ENCODE data around the gene POLA1. TPM values are rescaled to one million over a fixed set of nuclear protein-coding genes. Genes with fewer than 3 reads are reported as not detected.

The POLA1 gene
- total RNA-seq, 1 donor from 2014 or later: 17.8 TPM

DNA sequence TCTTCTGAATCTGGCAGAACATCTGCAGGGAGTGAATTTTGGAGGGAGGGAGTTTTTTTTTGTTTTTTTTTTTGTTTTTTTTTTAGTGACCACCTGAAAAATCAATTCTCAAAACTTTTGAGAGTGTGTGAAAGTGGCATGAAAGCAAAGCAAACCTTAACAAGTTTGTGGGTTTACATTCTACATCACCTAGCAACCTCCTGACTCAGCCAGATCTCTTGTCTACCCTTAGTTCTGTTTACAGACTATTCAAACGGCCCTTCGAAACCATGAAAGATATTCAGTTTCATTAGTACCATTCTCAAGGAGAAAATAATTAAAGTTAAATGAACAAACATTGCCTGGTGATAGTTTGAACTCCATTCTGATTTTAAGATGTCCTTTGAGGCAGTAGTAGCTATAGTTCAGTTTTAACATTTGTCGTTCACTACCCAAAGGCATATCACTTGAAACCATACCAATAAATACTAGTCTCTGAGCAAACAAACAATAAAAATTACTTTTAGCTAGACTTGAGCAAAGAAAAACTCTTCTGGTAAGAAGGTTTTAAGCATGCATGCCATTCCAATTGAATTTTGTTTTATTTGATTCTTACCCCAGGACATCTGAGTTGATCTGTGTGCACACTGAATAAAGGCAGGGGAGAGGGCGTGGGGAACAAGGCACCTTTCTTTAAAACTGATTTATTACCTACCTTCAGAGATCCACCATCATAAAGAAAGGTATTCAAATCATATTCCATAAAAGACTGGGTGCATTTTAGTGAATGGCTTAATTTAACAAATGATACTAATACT lies 184.3 kb downstream of the POLA1 start:
- no peak for DNase-seq (ENCODE audit: low read depth, low spot score)

DNA sequence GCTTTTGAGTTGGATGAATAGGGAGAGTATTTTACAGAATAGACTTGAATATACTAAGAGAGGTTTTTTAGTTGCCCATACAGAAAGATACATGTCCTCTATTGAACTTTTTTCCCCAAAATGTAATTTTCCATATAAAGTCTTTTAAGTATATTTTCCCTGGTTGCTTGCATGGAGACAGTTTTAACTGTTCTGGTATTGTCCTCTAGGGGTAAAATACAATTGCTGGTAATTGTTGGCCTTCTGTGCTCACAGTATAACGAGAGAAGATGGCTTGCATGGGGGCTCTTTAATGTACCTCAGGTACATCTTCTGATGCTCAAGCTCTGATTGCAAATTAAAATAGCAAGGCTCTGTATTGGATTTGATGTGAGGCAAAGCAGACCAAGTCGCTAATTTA lies 186.0 kb downstream of the POLA1 start:
- no peak for DNase-seq (ENCODE audit: low read depth, low spot score)

DNA sequence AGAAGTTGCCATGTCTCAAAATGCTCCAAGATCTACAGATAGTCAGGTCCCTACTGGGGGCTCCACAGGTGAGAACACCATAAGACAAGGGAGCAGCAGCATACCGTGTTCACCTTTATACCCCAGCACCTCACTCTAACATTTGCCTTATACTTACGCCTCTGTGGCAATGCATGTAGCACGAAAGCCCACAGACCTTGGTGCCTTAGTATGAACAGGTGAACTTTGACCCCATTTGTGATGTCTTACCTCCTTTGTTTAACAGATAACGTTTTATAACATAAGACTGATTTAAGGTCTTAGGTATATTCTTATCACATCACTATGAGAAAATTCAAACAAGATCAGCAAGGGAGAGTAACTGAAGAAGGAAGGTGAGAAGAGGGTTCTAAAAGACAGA lies 193.2 kb downstream of the POLA1 start:
- DNase-seq (ENCODE audit: low read depth, low spot score): no peak

DNA sequence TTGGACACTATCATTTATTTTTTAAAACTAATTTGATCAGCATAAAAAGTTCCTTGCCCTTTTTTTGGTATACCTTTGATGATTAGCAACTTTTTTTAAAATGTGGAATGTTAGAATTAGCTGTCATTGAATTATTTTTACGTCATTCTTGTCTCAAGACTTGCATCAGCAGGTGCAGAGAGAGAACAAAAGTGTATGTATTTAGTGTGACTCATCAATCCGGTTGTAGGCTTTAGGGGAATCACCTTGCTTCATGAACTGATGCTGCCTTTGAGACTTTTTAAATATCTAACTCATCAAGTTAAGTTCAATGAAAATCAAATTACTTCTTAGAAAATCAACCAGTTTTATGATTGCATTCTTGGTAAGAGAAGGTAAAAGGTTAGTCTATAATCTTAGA lies 197.0 kb downstream of the POLA1 start:
- DNase-seq (ENCODE audit: low read depth, low spot score): no peak

DNA sequence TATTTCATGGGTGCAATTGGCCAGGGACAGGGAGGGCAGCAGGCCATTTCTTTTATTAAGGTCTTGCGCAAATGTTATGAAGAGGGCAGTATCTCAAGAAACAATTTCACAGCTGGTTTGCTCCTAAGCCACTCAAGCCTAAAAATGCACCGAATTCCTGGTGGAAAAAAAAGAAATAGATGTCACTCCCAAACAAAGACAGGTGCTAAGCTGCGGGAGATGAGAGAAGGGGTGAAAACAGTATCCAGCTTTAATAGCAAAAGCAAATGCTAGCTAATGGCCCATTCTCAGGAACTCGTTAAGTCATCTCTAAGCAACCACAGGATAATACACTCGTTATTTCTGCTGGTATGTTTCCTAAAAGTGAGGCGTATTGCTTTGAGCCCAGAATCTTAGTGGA lies 205.7 kb downstream of the POLA1 start:
- DNase-seq (ENCODE audit: low read depth, low spot score): no peak

DNA sequence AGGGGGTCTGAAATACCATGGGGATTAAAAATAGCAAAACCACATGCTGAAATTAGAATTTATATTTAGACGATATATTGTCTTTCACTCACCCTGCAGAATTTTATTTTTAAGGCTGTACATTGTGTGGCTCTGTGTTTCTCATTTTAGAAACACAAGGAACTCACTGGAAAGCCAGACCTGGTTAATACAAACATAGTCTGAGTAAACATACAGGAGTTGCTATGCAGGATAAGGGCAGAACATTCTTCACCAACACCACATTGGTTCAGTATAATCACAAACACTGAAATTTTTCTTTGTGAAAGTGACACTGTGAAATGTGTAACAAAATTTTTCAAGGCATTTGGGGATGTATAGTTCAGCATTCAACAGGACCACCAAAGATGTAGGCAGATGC lies 206.5 kb downstream of the POLA1 start:
- DNase-seq (ENCODE audit: low read depth, low spot score): no peak

DNA sequence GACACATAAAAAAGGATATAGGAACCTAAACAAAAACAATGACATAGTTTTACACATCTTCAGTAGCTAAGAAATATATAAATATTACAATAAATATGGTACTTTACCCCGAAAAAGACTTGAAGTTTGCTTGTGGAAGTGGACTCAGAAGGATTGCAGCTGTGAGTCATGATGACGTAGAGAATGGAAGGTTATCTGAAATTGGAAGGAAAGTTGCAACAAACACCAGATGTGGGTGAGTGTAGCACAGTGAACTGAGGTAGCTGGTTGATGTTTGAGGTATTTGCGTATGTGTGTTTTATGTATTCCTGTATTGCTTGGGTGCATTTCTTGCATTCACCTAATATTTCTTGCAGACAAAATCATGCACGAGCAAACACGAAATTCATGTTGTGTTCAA lies 209.1 kb downstream of the POLA1 start:
- DNase-seq (ENCODE audit: low read depth, low spot score): no peak

DNA sequence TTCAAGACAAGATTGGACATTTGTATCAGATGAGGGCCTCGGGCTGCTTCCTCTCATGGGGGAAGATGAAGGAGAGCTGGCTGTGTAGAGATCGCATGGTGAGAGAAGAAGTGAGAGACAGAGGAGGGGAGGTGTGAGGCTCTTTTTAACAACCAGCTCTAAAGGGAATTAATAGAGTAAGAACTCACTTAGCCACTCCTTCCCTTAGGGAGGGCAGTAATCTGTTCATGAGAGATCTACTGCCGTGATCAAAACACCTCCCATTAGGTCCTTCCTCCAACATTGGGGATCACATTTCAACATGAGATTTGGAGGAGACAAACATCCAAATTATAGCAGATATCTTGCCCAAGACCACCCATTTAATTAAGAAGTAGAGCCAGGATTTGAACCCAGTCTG lies 225.0 kb downstream of the POLA1 start:
- DNase-seq (ENCODE audit: low read depth, low spot score): no peak

DNA sequence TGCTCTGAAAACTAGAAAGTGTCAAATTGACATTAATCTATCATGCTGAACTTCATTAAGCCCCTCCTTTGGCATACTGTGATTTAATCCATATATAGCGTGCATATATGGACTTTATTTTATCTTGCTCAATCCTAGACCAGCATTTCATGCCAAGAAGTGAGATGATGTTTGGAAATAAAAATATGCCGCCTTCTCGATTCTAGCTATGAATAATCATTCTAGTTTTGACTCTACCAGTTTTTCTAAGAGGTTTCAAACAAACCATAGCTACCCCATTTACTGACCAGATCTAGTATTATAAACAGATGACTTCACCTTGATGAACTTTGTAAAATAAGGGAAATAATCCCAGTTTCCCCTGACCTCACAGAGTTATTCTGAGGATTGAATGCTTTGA lies 227.1 kb downstream of the POLA1 start:
- DNase-seq (ENCODE audit: low read depth, low spot score): no peak

DNA sequence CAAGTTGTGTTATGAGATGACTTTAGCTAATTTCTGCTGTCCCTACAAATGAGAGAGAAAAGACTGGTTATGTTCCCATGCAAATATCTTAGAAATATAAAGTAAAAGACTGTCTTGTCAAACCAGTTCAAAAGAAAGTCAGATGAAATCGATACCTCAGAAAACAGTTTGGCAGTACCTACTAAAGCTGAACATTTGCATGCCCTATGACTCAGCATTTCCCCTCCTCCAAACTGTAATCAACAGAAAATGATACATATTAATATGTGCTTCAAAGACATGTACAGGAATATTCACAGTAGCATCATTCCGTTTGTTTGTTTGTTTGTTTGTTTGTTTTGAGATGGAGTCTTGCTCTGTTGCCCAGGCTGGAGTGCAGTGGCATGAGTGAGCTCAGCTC lies 231.7 kb downstream of the POLA1 start:
- no peak for DNase-seq (ENCODE audit: low read depth, low spot score)

DNA sequence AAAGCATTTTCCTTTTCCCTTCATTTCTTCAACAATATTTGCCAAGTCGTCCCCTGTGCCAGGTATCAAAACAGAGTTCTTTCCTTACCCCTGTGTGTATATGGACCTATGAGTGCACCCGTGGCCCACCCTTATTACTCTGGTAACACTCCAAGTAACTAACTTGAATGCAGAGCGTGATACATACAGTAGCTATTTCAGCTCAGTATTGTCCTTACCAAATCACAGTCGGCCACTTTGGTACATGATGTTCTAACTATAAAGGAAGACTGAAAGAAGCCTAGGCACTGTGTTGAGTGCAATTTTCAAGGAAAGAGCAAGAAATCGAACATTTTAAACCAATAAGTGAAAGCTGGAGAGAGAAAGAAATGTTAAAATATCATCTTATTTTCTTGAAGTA lies 233.7 kb downstream of the POLA1 start:
- DNase-seq (ENCODE audit: low read depth, low spot score): no peak

DNA sequence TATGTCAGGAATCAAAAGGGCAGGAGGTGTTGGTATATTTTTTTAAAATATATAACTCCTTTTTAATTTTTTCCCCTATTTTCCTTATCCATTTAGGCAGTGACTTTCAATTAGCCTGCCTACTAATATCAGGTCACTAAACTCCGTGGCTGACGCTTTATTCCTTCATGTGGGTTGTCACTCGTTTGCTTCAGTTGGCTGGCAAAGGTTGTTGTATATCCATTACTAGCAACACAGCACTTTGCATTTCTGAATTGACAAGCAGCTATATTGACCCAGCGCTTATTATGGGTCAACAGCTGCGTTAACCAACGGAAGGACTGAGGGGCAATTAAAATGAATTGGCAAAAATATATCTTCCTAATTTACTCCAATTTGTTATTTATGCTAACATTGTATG lies 234.4 kb downstream of the POLA1 start:
- DNase-seq (ENCODE audit: low read depth, low spot score): no peak

DNA sequence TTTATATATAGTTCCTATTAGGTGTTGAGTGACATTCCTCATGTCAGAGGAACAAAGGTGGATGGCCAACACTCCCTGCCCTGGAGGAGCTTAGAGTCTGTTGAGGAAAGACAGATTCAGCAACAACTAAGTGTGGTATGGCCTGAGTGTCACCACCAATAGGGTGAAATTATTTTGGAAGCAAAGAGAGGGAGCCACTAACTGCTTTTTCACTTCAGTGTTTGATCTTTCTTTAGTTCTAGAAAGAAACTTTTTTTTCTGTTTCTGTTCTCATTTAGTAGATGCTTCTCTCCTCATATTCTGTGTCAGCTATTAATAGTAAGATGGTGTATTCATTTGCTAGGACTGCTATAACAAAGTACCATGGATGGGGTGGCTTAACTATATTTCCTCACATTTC lies 240.6 kb downstream of the POLA1 start:
- no peak for DNase-seq (ENCODE audit: low read depth, low spot score)

DNA sequence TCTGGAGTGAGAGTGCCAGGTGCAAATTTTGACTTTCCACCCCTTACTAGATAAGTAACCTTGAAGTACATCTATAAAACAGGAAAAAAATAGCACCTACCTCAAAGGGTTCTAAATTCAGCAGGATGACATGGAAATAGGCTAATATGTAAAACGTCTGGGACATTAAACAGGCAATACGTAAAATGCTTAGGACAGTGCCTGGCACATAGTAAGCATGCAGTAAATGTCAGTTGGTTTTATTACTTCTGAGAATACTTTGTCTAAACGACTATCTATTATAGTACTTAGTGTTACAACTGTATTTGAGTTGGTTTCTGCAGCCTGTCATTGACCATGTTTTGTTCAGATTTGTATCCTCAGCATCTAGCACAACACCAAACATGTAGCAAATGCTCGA lies 251.3 kb downstream of the POLA1 start:
- no peak for DNase-seq (ENCODE audit: low read depth, low spot score)

DNA sequence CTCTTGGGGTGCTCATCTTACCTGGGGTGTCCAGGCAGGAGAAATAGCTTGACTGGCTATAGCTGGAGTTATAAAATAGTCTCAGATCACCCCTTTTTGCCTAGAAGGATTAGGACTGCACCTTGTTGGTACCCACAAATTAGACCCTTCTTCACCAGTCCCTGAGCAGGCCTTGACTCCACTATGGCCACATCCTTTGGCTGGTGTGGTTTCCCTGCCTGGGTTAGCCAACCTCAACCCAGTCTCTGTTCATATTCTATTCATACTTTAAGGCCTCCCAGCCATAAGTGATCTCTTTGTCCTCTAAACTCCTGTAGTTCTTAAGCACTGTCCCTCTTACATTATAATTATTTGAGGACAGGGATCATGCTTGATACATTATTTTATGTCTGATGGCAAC lies 252.7 kb downstream of the POLA1 start:
- DNase-seq (ENCODE audit: low read depth, low spot score): no peak

DNA sequence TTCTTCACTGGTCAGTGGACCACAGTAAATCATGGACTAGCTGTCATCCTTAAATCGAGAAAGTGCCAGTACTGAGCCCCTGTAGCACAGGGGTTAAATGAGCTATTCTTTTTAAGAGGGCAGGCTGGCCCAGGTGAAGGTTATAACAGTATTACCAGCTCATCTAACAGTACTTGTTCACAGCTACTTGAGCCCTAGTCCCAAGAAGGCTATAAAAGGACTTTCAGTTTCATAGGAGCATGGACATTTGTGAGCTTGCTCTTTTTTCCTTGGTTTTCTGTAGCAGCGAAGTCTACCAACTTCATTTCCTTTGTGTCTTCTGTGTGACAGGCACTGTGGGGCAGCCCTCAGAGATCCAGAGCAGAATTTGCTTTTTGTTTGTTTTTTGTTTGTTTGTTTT lies 261.0 kb downstream of the POLA1 start:
- no peak for DNase-seq (ENCODE audit: low read depth, low spot score)

DNA sequence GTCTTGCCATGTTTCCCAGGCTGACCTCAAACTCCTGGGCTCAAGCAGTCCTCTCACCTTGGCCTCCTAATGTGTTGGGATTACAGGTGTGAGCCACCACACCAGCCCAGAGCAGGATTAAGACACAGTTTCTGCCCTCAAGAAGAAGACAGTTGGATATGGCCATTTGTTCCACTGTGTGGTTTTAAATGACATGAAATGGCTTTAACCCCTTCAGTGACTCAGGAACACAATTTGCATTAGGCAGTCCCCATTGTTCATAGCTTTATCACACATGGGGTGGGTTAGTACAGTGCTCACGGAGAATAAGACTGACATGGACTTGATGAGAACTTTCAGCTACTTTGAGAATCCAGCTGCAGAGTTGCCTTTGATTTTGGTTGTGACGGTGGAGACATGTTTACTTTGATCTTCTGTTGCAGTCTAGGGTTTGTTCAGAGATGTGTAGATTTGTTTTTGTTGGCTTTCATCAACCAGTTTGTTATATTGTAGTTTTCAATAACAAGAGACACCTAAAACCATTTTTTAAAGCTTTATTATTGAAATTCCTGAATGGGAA lies 261.7 kb downstream of the POLA1 start:
- DNase-seq (ENCODE audit: low read depth, low spot score): no peak

DNA sequence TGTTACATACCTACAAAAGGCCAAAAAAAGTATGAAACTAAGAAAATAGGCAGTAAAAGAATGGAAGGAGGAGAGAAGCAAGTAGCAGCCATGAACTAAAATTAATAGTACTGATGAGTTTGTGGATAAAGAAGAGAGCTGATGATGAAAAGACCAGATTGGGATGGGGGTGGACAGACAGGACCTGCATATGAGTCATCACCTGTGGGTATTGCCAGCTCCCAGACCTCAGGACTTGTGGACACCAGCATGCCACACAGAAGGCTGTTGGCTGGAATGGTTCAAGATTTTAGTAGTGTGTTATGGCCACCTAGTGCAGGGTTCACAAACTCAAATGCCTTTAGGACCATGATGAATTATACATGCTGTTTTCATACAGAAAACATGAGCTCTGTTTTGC lies 263.1 kb downstream of the POLA1 start:
- no peak for DNase-seq (ENCODE audit: low read depth, low spot score)

DNA sequence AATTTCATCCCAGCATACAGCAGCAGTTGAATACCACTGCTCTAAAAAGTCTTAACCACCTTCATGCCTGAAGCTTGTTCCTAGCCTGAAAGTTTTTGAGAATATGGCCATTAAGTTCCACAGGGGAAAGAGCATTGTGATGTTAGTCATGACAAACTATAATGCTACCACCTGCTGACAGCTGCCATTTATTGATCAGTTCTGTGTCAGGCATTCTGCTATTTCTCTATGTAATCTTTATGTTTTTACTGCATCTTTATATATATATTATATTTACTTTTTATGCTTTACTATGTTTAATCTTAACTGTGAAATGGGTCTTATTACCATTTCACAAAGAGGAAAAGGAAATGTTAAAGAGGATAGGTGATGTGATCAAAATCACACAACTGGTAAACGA lies 268.1 kb downstream of the POLA1 start:
- no peak for DNase-seq (ENCODE audit: low read depth, low spot score)

DNA sequence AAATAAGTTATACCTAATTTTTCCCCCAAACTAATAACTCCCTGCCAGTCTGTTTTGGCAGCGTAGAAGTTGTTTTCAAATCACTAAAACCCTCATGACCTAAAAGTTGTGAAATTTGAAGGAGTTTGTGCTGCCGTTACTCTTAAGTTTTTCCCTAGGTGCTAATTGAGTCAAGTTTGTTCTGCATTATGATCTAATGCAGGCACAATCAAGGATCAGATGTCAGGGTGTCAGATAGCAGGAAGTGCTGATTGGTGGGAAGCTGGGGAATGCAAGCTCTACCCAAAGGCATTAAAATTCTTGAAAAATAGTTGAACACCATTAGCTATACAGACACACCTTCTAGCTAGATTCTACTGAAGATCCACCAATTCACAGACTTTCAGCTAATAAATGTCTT lies 270.1 kb downstream of the POLA1 start:
- DNase-seq (ENCODE audit: low read depth, low spot score): no peak

DNA sequence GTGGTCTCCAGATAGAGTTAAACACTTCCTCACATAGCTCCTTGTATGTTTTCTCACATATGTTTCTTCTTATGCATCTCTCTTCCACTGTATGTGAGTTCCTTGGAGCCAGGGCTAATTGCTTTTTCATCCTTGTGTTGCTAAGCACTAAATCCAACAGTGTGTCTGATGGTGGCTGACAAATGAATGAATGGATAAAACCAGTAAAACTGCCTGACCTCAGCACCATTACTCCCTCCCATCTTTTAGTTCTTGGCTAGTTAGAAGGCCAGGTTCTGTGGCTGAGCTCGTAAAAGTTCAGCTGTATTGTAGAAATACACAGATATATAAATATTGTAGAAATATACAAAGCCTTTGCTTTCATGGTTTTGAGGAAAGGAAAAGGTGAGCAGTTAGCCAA lies 271.7 kb downstream of the POLA1 start:
- DNase-seq (ENCODE audit: low read depth, low spot score): no peak

DNA sequence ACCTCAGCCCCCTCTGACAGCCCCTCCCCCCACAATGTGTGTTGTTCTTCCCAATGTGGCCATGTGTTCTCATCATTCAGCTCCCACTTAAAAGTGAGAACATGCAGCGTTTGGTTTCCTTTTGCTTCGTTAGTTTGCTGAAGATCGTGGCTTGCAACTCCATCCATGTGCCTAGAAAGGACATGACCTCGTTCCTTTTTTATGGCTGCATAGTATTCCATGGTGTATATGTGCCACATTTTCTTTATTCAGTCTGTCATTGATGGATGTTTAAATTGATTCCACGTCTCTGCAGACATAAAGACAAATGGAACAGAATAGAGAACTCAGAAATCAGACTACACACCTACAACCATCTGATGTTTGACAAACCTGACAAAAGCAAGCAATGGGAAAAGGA lies 276.1 kb downstream of the POLA1 start:
- DNase-seq (ENCODE audit: low read depth, low spot score): no peak

DNA sequence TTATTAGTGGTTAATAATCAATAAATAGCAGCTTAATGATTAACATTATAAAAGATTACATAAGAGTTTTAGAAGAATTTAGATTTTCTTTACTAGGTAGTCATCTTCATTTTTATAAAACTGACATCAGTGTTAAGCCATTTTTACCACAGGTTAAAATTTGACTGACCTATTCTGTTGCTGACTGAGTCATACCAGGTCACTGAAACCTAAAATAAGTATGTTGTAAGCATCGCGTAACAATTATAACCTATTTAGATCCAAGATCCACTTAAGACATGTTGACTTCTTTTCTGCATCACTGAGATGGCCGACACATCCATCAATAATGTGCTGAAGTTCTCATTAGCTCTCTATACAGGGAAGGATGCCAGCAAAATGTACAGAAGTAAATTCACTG lies 285.4 kb downstream of the POLA1 start:
- DNase-seq (ENCODE audit: low read depth, low spot score): no peak

DNA sequence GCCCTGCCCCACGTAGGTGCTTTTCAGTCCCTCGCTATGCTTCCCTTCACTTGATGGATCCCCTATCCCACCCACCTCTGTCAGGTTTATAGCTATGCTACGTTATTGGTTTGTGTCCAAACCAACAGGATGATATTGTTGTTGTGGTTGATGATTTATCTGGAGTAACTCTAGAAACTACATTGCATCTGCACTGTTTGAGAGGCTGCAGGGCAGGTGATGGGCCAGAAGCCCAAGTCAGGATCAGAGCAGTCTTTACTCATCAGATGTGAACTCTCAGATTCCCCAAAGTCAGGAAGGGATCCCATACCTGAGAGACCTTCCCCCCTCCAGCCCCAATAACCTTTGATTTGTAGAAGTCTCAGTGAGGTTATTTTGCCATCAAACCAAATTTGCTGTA lies 287.3 kb downstream of the POLA1 start:
- no peak for DNase-seq (ENCODE audit: low read depth, low spot score)
